Sigmoid colon (tissue), 7 donors: ENCODE measurements around the gene CDKAL1. TPM values are rescaled to one million over a fixed set of nuclear protein-coding genes. Genes with fewer than 3 reads are reported as not detected.

Experiments
- DNase-seq: peaks from one replicate; pipeline ENCODE4 v3.0.0-alpha.2; 2019
- H3K27ac ChIP-seq, 4 donors: fragments of 200-600 bp; sonication (generic); one replicate each; pipeline ENCODE4 v1.5.1; 2016 to 2019; ENCODE audit warnings: mild to moderate bottlenecking in 1 of 4
- H3K27me3 ChIP-seq, 3 donors: fragments of 200-600 bp; sonication (generic); one replicate each; pipeline ENCODE4 v1.5.1; 2019; ENCODE audit warnings: mild to moderate bottlenecking in 1 of 3
- H3K36me3 ChIP-seq, 4 donors: fragments of 200-600 bp; sonication (generic); one replicate each; pipeline ENCODE4 v1.5.1; 2016 to 2019
- H3K4me1 ChIP-seq, 4 donors: fragments of 200-600 bp; sonication (generic); one replicate each; pipeline ENCODE4 v1.5.1; 2017 to 2019
- H3K4me3 ChIP-seq, 4 donors: fragments of 200-600 bp; sonication (generic); one replicate each; pipeline ENCODE4 v1.5.1; 2017 to 2019; ENCODE audit warnings: mild to moderate bottlenecking in 2 of 4, moderate library complexity in 1 of 4
- H3K9me3 ChIP-seq, 4 donors: fragments of 200-600 bp in 3 of 4; sonication (generic) in 3 of 4; one replicate each; pipeline versions ENCODE4 v1.5.1 to v1.6.1; 2013 to 2019
- EP300 ChIP-seq, 4 donors: sonication (generic); formaldehyde crosslinking; IDR thresholded peaks; one replicate each; pipeline ENCODE4 v1.6.1; 2017; ENCODE audit warnings: antibody characterized with exemption in 4 of 4
- POLR2A ChIP-seq, 2 donors: fragments of 450-650 bp; IDR thresholded peaks; one replicate each; pipeline ENCODE4 v1.6.1; 2016; ENCODE audit warnings: antibody characterized with exemption in 2 of 2, mild to moderate bottlenecking in 2 of 2, moderate library complexity in 2 of 2
- POLR2AphosphoS5 ChIP-seq, 4 donors: sonication (generic); formaldehyde crosslinking; IDR thresholded peaks; one replicate each; pipeline ENCODE4 v1.6.1; 2017; ENCODE audit warnings: antibody characterized with exemption in 4 of 4
- WGBS, 2 donors: extraction: QIAGEN DNeasy Blood & Tissue Kit; methylation state at CpG; one replicate each; pipeline ENCODE4 v1.1.7; 2013; 5-methylcytosine and 5-hydroxymethylcytosine counted together
- intact Hi-C: fragments of 100-400 bp; cut with DNase I; formaldehyde crosslinking; loops from one replicate; pipeline ENCODE4 v1.15.1; 2023
- polyA plus RNA-seq, 3 donors: library from polyadenylated mRNA; stranded (reverse); fragments of 200-250 nt; gene quantifications; one replicate each; pipeline ENCODE4 v1.2.3, GENCODE V29; 2013
- total RNA-seq, 4 donors: library from RNA; depleted of rRNA; stranded (reverse); fragments of >200 nt; gene quantifications; one replicate each; pipeline ENCODE4 v1.1.0, GENCODE V29; 2016
- TF ChIP-seq, protein P1 (sequence below), 4 experiments: fragments of 450-650 bp in 3 of 4; fragments of 200-600 bp in 1 of 4; IDR thresholded peaks; one replicate each; pipeline ENCODE4 v1.5.1; 2016 to 2019; ENCODE audit warnings: antibody characterized with exemption in 4 of 4, mild to moderate bottlenecking in 3 of 4, moderate library complexity in 2 of 4
- donor health status: healthy with polysubstance abuse.
- donor health status: Bipolar disorder and iron deficiency.
- donor health status: healthy.

CDKAL1 gene
- total and polyA plus RNA-seq, 7 donors = 2.8 to 14.7 (median 11.4) TPM

DNA sequence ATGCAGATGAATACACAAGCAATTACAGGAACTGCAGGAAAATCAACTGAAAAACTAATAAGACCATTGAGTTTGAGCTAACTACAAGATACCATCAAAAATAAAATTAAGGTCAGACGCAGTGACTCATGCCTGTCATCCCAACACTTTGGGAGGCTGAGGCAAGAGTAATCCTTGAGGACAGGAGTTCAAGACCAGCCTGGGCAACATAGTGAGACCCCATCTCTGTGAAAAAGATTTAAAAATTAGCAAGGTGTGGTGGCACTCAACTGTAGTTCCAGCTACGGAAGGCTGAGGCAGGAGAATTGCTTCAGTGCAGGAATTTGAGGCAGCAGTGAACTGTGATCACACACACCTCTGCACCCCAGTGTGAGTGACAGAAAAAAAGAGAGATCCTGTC, 639.4 kb downstream of the CDKAL1 start:
- H3K27ac ChIP-seq = no peak overlapping the region
- no peaks in the 10 kb centered on the region for H3K36me3 ChIP-seq
- H3K9me3 ChIP-seq = no peaks in the 10 kb centered on the region
- intact Hi-C loops = no loop called here
- H3K27me3 ChIP-seq = no peaks in the 10 kb centered on the region
- DNase-seq = no peak
- H3K4me1 ChIP-seq = no peaks in the 10 kb centered on the region
- no peak overlapping the region for H3K4me3 ChIP-seq
- TF ChIP-seq, protein P1, sequence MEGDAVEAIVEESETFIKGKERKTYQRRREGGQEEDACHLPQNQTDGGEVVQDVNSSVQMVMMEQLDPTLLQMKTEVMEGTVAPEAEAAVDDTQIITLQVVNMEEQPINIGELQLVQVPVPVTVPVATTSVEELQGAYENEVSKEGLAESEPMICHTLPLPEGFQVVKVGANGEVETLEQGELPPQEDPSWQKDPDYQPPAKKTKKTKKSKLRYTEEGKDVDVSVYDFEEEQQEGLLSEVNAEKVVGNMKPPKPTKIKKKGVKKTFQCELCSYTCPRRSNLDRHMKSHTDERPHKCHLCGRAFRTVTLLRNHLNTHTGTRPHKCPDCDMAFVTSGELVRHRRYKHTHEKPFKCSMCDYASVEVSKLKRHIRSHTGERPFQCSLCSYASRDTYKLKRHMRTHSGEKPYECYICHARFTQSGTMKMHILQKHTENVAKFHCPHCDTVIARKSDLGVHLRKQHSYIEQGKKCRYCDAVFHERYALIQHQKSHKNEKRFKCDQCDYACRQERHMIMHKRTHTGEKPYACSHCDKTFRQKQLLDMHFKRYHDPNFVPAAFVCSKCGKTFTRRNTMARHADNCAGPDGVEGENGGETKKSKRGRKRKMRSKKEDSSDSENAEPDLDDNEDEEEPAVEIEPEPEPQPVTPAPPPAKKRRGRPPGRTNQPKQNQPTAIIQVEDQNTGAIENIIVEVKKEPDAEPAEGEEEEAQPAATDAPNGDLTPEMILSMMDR (IDR thresholded peaks at IDR 0.05) = no peak
- no peak for TF ChIP-seq POLR2A (IDR thresholded peaks at IDR 0.05)
- no peak for TF ChIP-seq EP300 (IDR thresholded peaks at IDR 0.05)
- TF ChIP-seq POLR2AphosphoS5 (IDR thresholded peaks at IDR 0.05) = no peak
- 96 to 99% methylated on average over 2 of the region's 2 CpGs for WGBS, 2 donors

GRCh38 chr6:21176197-21176596, 641.9 kb downstream of the CDKAL1 start:
- 98 to 100% methylated on average over 4 of the region's 4 CpGs for WGBS, 2 donors

DNA sequence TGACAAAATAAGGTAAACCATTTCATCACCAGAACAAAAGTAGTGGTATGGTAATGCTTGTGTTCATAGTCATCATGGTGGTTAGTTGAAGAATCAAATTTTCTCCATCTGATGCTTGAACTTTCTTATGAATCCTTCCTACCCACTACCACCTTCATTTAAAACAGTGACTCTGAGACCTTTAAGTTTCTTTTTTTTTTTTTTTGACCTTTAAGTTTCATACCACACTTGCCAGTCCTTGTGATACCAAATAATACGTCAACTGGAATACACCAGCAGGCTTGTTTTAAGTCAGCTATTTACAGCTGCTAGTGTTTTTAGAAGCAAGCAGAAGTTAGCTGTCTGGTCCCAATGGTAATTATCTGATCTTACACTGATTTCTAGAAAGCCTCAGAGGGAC, 645.9 kb downstream of the CDKAL1 start:
- no peak for TF ChIP-seq POLR2A (IDR thresholded peaks at IDR 0.05)
- H3K27ac ChIP-seq = no peak overlapping the region
- H3K27me3 ChIP-seq = no peaks in the 10 kb centered on the region
- 88% methylated on average over 1 of the region's 1 CpG for WGBS, 2 donors
- intact Hi-C loops = no loop called here
- no peak for DNase-seq
- H3K4me1 ChIP-seq = peaks cover 0 to 4% (median 0%) of the 10 kb centered on the region in 4 donors
- no peak overlapping the region for H3K4me3 ChIP-seq
- H3K9me3 ChIP-seq = no peaks in the 10 kb centered on the region
- H3K36me3 ChIP-seq = no peaks in the 10 kb centered on the region

More at GRCh38 chr6:21176197-21176596, 641.9 kb downstream of the CDKAL1 start:
- Histone ChIP-seq H3K27ac (no peak overlapping the region), H3K27me3 (no peaks in the 10 kb centered on the region), H3K36me3 (no peaks in the 10 kb centered on the region), H3K4me3 (no peak overlapping the region), H3K4me1 (no peaks in the 10 kb centered on the region), H3K9me3 (no peaks in the 10 kb centered on the region)
- no peak for DNase-seq
- no peak for TF ChIP-seq POLR2A (IDR thresholded peaks at IDR 0.05)
- TF ChIP-seq, protein P1 (IDR thresholded peaks at IDR 0.05) = no peak
- TF ChIP-seq POLR2AphosphoS5 (IDR thresholded peaks at IDR 0.05) = no peak
- TF ChIP-seq EP300 (IDR thresholded peaks at IDR 0.05) = no peak
- intact Hi-C loops = no loop called here

DNA sequence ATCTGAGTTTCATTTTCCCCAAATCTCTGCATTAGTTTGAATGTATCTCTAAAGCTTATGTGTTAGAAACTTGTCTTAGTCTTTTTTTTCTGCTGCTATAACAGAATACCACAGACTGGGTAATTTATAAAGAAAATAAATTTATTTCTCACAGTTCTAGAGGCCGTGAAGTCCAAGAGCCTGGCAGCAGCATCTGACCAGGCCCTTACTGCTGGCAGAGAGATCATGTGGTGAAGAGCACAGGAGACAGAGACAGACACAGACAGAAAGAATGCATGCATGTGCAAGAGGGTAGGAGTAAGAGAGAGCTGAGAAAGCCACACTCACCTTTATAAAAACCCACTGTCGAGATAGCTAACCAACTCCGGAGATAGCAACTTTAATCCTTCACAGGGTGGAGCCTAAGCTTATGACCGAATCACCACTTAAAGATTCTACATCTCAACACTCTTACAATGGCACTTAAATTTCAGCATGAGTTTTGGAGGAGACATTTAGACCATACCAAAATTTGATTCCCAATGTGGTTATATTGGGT, 646.6 kb downstream of the CDKAL1 start:
- Histone ChIP-seq H3K9me3 (no peaks in the 10 kb centered on the region), H3K4me1 (peaks cover 0 to 4% (median 0%) of the 10 kb centered on the region in 4 donors), H3K27me3 (no peaks in the 10 kb centered on the region), H3K27ac (no peak overlapping the region), H3K4me3 (no peak overlapping the region), H3K36me3 (no peaks in the 10 kb centered on the region)
- no peak for DNase-seq
- 93 to 97% methylated on average over 4 of the region's 4 CpGs for WGBS, 2 donors
- TF ChIP-seq EP300 (IDR thresholded peaks at IDR 0.05) = no peak
- no peak for TF ChIP-seq POLR2AphosphoS5 (IDR thresholded peaks at IDR 0.05)
- no peak for TF ChIP-seq POLR2A (IDR thresholded peaks at IDR 0.05)
- TF ChIP-seq, protein P1 (IDR thresholded peaks at IDR 0.05) = no peak
- intact Hi-C loops = no loop called here

- Histone ChIP-seq H3K36me3 (no peaks in the 10 kb centered on the region), H3K9me3 (no peaks in the 10 kb centered on the region), H3K27me3 (no peaks in the 10 kb centered on the region), H3K4me1 (peaks cover 0 to 4% (median 0%) of the 10 kb centered on the region in 4 donors), H3K27ac (no peak overlapping the region), H3K4me3 (no peak overlapping the region)
- 94 to 95% methylated on average over 1 of the region's 1 CpG for WGBS, 2 donors
- intact Hi-C loops = no loop called here
- TF ChIP-seq POLR2AphosphoS5 (IDR thresholded peaks at IDR 0.05) = no peak
- no peak for TF ChIP-seq POLR2A (IDR thresholded peaks at IDR 0.05)
- TF ChIP-seq, protein P1 (IDR thresholded peaks at IDR 0.05) = no peak
- no peak for TF ChIP-seq EP300 (IDR thresholded peaks at IDR 0.05)
- DNase-seq = no peak
Observed at GRCh38 chr6:21181866-21182265, 647.6 kb downstream of the CDKAL1 start.
